HG02970 (cell line): ENCODE results near the gene KANK4.
"Not testable (repeated sequence)": the region's sequence is repeated elsewhere in the genome, so short reads cannot be mapped to it uniquely, and the experiment has no call there.

ENCODE experiments used
- ATAC-seq: cut with Tn5 transposase; IDR thresholded peaks from one replicate; pipeline ENCODE4 v1.9.1; 2021; ENCODE audit warnings: mild to moderate bottlenecking, moderate library complexity, moderate number of reproducible peaks; ENCODE audit not compliant: unreplicated experiment, low FRiP score

The KANK4 gene

DNA sequence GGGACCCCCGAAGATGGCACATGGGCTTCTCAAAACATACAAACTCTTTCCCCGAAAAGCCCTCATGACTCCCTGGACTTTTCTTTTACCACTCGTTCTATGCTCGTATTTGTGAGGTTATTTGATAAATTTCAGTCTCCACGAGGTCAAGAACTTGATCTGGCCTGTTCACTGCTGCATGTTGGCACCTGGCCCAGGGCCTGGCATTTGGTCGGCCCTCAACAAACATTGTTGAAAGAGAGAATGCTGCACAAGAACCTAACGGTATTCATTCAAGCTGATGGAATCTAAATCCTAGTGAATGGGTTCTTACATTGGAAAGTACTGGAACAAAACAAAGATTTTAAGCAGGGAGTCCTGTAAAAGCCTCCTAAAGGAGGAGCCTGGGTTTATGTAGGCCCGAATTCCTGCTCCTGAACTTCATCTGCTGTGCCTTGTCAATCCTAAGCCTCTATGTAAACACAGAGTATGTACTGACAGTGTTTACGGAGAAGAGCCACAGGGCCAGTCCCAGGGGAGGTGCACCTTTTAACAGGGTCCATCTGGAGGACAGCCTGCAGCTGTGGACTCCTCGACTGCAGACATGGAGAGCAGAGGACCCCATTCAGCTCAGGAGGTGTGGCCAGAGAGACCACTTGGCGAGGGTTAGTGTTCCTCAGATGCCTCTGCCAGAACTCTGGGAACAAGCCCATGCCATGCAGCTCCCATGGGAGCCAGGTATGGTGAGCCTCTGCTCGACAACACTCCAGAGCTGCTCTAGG lies 77.7 kb downstream of the KANK4 start:
- no peak for ATAC-seq

DNA sequence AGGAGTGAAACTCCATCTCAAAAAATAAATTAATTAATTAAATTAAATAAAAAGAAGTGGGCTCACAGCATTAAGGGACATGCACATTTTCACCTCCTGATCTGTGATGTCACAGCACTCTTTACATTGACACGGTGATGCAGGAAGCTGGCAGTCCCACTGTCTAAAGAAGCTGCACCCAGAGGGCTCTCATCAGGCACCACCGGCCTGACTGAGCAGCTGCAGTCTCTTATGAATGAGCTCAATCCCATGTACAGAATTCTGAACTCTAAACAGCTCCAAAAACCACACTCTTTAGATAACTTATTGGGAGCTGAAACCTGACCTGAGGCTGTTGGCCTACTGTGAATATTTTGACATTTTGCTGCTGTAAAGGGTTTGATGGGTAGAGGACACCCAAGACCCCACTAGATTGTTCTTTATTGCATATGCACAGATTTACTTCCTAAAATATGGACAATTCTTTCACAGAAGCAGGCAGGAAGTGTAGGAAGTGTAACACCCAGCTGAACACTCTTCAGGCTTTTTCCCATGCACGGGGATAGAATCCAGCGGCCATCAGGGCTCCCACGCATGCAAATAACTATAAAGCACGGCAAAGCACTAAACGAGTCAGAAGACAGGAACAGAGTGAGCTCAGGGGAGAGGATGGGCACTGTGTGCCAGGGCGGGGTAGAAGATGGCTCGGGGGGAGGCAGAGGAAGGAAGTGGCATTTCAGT lies 78.4 kb downstream of the KANK4 start:
- no peak for ATAC-seq

DNA sequence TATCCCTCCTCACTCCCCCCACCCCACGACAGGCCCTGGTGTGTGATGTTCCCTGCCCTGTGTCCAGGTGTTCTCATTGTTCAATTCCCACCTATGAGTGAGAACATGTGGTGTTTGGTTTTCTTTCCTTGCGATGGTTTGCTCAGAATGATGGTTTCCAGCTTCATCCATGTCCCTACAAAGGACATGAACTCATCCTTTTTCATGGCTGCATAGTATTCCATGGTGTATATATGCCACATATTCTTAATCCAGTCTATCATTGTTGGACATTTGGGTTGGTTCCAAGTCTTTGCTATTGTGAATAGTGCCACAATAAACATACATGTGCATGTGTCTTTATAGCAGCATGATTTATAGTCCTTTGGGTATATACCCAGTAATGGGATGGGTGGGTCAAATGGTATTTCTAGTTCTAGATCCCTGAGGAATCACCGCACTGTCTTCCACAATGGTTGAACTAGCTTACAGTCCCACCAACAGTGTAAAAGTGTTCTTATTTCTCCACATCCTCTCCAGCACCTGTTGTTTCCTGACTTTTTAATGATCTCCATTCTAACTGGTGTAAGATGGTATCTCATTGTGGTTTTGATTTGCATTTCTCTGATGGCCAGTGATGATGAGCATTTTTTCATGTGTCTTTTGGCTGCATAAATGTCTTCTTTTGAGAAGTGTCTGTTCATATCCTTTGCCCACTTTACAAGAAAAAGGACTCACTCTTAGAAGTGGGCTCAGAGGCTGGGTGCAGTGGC lies 79.4 kb downstream of the KANK4 start:
- not testable (repeated sequence) for ATAC-seq

DNA sequence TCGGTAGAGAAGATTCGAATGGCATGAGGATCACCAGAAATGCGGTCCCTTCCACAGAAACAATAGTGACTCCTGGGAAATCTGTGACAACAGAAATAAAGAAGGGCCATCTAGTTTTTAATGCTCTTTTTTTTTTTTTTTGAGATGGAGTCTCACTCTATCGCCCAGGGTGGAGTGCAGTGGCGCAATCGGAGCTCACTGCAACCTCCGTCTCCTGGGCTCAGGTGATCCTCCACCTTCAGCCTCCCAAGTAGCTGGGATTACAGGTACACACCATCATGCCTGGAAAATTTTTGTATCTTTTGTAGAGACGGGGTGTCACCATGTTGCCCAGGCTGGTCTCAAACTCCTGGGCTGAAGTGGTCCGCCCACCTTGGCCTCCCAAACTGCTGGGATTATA lies 80.7 kb downstream of the KANK4 start:
- no peak for ATAC-seq

DNA sequence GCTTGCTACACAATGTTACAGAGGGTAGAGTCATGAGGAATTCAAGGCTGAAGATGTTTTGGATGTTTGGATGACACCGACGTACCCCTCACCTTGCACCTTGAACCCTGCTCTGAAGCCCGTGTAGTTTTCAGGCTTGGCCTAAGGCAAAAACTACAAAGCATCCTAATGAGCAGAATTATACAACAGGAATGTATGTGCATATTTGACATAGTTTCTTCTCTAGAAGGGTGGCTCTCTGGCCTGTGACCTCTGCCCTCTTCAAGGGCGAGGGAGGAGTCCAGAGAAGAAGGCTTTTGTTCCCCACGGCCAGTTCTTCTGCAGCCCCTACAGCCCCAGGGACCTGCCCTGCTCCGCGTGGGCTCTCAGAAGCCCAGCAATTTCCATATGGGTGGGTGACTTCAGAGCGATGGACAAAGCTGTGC lies 81.3 kb downstream of the KANK4 start:
- no peak for ATAC-seq

DNA sequence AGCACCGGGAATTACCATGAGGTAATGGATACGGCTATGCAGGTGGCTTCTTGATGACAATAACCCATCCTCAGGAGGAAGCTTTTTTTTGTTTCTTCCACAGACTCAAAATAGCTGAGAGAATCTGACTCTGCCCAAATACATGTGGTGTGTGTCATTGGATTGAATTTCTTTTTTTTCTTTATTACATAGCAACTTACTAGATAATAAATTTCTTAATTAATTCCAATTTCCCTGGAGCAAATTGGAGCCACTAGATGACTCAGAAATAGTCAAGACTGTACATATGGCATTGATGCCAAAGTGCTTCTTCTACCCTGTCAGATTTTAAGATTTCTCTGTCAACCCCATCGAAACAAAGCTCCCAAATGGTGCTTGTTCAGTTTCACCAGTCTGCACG lies 81.9 kb downstream of the KANK4 start:
- ATAC-seq: no peak

DNA sequence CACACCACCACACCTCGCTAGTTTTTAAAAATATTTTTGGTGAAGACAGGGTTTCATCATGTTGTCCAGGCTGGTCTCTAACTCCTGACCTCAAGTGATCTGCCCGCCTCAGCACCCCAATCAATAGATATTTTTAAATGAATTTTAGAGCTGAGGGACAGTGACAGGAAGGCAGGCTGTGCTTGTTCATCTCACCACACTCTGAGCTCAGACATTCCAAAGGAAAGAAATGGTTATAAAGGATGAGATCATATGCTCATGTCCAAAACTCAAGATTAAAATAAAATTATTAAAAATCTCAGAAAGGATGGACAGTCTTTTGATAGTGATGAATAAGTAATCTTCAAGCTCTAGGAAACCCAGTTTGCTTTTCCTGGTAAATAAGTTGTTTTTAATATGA lies 83.7 kb downstream of the KANK4 start:
- ATAC-seq: no peak

DNA sequence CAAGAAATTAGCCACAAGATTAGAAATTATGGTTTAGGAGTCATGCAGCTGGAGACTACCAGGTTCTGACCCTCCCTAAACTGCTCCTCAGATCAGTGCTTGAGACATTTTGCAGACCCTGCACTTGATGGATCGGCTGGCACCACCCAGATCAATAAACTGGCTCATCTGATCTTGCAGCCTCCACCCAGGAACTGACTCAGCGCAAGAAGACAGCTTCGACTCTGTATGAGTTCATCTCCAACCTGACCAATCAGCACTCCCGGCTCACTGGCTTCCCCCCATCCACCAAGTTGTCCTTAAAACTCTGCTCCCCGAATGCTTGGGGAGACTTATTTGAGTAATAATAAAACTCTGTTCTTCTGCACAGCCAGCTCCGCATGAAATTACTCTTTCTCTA lies 84.5 kb downstream of the KANK4 start:
- ATAC-seq: no peak

DNA sequence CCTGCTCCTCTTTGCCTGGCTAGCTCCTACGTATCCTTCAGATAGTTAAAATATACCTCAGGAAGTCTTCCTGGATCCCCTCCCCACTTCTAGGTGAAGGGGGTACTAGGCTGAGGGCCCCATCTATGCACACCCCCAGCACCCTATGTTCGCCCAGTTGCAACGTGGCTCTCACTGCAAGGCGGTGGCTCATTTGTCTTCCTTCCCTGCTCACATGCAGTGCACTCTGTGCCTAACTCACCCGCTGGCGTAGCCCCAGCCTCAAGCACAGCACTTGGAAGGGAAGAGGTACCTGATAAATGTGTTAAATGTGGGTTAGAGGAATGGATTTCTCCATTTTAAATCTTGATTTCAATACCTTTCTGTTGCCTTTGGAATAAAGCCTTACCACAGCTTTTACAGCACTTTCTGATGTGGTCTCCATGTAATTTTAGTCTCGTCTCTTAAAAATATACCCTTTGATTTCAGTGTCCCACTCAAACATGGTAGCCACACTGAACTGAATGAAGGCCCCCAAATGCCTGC lies 85.2 kb downstream of the KANK4 start:
- no peak for ATAC-seq

DNA sequence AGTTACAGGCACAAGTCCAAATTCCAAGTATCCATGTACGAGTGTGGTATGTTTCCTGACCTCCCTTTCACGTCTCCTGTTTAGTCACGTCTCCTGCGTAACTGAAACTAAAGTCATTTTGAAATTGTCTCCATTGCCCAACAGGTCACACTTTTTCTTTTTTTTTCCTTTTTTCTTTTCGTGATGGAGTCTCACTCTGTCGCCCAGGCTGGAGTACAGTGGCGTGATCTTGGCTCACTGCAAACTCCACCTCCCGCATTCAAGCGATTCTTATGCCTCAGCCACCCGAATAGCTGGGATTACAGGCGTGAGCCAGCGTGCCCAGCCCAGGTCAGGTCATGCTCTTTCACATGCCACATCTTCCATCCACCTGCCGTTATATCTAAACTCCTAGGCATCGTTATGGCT lies 86.4 kb downstream of the KANK4 start:
- no peak for ATAC-seq

DNA sequence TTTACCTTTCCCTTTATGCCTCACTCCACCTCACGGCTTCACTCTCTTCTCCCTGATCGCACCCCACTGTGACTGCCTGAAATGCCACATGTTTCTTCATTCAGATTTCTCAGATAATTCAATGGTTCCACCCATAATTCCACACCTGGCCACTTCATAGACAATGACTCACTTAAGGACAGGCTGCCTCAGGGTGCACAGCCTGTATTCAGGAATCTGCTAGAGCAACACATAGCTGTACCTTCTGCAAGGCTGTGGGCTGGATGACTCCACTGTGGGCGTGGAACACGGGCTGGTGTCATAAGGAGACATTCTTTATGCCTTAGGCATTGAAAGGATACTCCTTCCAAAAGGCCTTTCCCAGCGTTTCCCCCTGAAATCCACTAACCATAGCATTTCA lies 88.5 kb downstream of the KANK4 start:
- ATAC-seq: no peak

DNA sequence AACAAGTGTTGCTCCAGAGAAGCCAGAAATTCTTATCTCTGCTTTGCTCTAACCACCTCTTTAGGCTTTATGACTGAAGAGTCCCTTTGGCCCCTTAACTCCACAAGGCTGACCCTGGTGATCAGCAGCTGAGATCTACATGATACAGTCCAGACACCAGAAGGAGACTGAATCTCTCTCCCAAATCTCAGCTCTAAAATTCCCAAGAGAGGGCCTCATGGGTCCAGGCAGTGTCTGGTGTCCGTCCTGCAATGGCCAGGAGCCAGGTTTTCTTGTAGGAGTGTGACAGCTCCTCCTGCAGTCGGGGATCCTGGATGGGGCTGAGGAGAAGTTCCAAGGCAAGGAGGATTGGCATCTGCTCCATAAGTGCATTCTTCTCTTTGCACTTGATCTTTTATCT lies 89.3 kb downstream of the KANK4 start:
- ATAC-seq: no peak

DNA sequence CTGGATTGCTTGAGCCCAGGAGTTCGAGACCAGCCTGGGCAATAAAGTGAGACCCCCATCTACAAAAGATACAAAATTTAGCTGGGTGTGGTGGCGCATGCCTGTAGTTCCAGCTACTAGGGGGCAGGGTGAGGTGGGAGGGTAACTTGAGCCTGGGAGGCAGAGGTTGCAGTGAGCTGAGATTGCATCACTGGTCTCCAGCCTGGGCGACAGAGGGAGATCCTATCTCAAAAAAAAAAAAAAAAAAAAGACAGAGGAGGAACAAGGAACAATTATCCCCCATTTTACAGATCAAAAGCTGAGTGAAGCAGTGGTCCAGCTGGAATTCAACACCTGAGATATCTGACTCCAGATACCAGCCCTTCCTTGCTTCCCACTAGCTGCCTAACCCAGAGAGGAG lies 89.8 kb downstream of the KANK4 start:
- no peak for ATAC-seq

DNA sequence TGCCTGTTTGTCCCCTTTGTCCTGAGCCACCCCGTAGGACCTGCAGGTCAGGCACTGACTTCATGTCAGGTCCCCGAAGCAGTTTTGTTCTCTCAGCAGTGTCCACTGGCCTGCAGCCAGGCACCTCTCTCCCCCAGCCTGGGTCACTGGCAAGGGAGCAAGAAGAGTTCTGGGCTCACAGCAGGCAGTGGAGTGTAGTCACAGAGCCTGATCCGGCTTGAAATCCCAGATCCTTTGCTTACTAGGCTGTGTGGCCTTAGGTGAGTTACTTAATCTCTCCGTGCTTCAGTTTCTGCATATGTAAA lies 90.4 kb downstream of the KANK4 start:
- ATAC-seq: no peak

DNA sequence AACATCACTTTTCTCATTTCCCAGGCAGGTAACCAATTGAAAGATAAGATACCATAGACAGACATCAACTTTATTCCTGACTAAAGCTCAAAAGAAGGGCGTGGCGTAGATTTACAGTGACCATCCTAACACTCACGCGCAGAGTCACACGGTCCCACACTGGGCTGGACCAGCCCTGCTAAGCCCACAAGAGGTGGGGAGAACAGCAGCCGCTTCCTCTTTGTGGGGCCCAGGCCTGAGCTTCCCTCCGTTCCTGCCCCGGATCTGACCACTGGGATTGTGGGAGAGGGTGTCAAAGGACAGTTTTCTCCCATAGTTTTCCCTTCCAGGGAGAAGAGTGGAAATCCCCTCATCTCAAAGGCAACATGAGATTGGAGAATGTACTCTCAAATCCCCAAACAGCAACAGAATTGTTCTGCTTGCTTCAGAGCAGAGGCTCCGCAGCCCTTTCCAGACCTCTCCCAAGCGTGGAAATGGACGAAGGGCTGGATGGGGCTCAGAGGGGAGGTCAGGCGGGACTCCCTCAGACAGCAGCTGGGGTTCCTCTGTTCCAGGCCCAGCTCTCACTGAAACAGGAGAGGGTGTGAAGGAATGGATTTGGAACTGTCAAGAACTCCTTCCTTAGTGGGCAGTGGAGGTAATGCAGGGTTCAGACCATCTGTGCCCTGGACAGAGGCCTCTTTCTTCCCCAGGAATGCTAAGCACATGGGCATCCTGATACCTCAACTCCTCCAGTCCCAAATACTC lies 90.9 kb downstream of the KANK4 start:
- no peak for ATAC-seq

DNA sequence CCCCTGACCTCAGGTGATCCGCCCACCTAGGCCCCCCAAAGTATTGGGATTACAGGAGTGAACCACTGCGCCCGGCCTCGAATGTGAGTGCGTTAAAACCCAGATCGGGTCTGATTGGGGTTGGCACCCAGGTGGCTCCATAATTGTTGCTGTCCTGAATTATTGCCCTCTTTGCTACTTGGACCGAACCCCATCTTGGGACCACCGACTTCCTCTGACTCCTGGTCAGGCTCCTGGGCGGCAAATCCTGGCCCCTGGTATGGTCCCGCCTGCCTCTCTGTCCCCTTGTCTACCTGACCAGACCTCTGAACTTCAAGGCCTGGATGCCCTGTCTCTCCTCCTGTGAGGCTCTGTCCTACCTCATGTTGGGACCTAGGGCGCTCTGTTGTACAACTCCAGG lies 91.7 kb downstream of the KANK4 start:
- ATAC-seq: no peak

DNA sequence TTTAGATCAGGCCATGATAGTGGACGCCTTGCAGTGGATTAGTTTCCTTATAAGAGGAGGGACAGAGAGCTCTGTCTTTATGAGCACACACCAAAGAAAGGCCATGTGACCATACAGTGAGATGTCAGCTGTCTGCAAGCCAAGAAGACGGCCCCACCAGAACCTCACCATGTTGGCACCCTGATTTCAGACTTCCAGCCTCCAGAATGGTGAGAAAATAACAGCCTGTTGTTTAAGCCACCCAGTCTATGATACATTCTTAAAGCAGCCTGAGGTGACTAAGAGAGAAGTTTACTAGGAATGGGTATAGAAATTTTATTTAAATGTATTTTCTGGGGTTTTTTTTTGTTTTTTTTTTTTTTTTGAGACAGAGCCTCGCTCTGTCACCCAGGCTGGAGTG lies 95.1 kb downstream of the KANK4 start:
- no peak for ATAC-seq

DNA sequence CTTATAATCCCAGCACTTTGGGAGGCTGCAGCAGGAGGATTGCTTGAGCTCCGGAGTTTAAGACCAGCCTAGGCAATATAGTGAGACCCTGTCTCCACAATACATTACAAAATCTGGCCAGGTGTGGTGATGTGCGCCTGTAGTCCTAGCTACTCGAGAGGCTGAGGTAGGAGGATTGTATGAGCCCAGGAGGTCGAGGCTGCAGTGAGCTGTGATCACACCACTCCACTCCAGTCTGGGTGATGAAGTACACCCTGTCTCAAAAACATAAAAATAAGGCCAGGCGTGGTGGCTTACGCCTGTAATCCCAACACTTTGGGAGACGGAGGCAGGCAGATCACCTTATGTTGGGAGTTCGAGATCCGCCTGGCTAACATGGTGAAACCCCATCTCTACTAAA lies 96.9 kb downstream of the KANK4 start:
- ATAC-seq: no peak

DNA sequence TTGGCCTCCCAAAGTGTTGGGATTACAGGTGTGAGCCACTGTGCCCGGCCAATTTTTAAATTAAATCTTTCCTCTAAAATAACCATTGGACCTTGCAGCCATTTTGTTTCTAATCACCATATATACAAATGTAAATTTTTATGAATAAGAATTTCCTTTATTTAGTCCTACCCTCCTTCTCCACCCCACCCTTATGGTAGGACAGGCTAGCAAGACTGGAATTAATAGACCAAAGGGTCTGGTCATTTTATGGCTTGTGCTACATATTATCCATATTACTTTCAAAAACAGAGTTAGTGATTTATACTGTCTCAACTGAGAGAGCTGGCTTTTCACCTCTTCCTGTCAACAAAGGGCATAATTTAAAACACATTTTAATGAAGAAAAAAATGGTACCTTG lies 98.1 kb downstream of the KANK4 start:
- ATAC-seq: no peak

DNA sequence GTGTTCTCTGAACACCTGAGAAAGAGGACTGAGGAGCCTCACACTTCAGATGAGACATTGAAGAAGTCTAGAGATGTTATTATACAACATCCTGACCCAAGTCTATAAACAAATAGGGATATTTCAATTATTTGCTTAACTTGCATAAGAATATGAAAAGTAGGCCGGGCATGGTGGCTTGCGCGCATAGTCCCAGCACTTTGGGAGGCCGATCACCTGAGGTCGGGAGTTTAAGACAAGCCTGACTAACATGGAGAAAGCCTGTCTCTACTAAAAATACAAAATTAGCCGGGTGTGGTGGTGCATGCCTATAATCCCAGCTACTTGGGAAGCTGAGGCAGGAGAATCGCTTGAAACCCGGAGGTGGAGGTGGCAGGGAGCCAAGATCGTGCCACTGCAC lies 98.8 kb downstream of the KANK4 start:
- not testable (repeated sequence) for ATAC-seq

DNA sequence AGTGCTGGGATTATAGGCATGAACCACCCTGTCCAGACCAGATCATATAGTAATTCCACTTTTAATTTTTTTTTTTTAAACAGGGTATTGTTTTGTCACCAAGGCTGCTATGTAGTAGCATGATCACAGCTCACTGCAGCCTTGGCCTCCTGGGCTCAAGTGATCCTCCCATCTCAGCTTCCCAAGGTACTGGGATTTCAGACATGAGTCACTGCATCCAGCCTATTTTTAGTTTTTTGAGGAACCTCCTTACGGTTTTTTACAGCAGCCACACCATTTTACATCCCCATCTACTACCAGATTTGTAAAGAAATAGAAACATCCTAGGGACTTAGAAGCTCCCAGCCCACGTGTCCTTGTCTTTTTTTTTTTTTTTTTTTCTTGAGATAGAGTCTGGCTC lies 100.6 kb downstream of the KANK4 start:
- ATAC-seq: no peak
